ENCODE data around the gene NEURL1. TPM values are rescaled to one million over a fixed set of nuclear protein-coding genes. Genes with fewer than 3 reads are reported as not detected.

Gene NEURL1
- total and polyA plus RNA-seq, 10 of the 15 experiments (the other 5 are each of a cell fraction or from before 2014, with no cell fraction given) = 0.02 to 0.05 (median 0.05) TPM; not detected in 6

GRCh38 chr10:103519798-103520197 is 26.3 kb downstream of the NEURL1 start:
- WGBS (ENCODE audit: insufficient coverage, insufficient replicate concordance, low lambda C conversion rate, missing lambda C conversion rate) = 14% methylated on average over 4 of the region's 4 CpGs
- no peak for FAIRE-seq
- H2AFZ ChIP-seq (ENCODE audit: control insufficient read depth, low read depth, low read length) = no peak overlapping the region
- H3K79me2 ChIP-seq (ENCODE audit: control insufficient read depth, insufficient read depth, low read length) = no peaks in the 10 kb centered on the region
- H4K20me1 ChIP-seq (ENCODE audit: control insufficient read depth, insufficient read depth) = no peaks in the 10 kb centered on the region
- ChIA-PET CTCF (no interaction called here), SMC1A (ENCODE audit: uncharacterized antibody, unreplicated experiment) (no interaction called here), RAD21 (ENCODE audit: unreplicated experiment) (no interaction called here), POLR2A (no interaction called here)
- no peak overlapping the region for H3K4me3 ChIP-seq
- no peak for DNase-seq (ENCODE audit: low read depth, low spot score)
- peaks cover 6% of the 10 kb centered on the region for H3K4me1 ChIP-seq (ENCODE audit: control insufficient read depth, insufficient read depth, low read length)
- intact Hi-C loops (cut with micrococcal nuclease; ENCODE audit: unreplicated experiment) (no loop called here), in situ Hi-C loops (cut with MboI) (no loop called here)
- H3K9ac ChIP-seq (ENCODE audit: control insufficient read depth, insufficient read depth, low read length) = no peak overlapping the region
- ATAC-seq = no peak
- H3K9me3 ChIP-seq (replicated peaks; ENCODE audit: control insufficient read depth, insufficient read depth, low read length) = no peaks in the 10 kb centered on the region
- peaks cover 0 to 2% of the 10 kb centered on the region in 2 experiments; a peak in 1 of 4 replicates for H3K27me3 ChIP-seq (replicated peaks in 1 of 2; ENCODE audit: control insufficient read depth in 2 of 2, insufficient read depth in 2 of 2, low read length in 1 of 2)
- no peak overlapping the region for H3K4me2 ChIP-seq (ENCODE audit: control insufficient read depth, insufficient read depth)
- H3K27ac ChIP-seq (ENCODE audit: control insufficient read depth, insufficient read depth) = no peak overlapping the region
- no peaks in the 10 kb centered on the region for H3K36me3 ChIP-seq (ENCODE audit: control insufficient read depth in 2 of 2, insufficient read depth in 2 of 2, low read length in 1 of 2)
- BruUV-seq (replicated peaks) = no TSS peak
- TF ChIP-seq MLLT1 (IDR thresholded peaks at IDR 0.05) (no peak), IKZF2 (IDR thresholded peaks at IDR 0.05) (no peak), ZBED1 (IDR thresholded peaks at IDR 0.05; ENCODE audit: borderline replicate concordance) (no peak), BCL11A (IDR thresholded peaks at IDR 0.05; ENCODE audit: low read depth, low read length) (no peak), CUX1 (IDR thresholded peaks at IDR 0.05; ENCODE audit: insufficient replicate concordance, low read depth, low read length) (no peak), ZNF24 (IDR thresholded peaks at IDR 0.05) (no peak), PKNOX1 (IDR thresholded peaks at IDR 0.05) (no peak), IRF3 (IDR thresholded peaks at IDR 0.05) (no peak), NFYB (IDR thresholded peaks at IDR 0.05; ENCODE audit: insufficient read depth, low read depth, low read length) (no peak), REST (IDR thresholded peaks at IDR 0.05; ENCODE audit: low read depth, low read length) (no peak), TCF3 (IDR thresholded peaks at IDR 0.05; ENCODE audit: borderline replicate concordance, insufficient read depth, low read depth, low read length) (no peak), CEBPB (IDR thresholded peaks at IDR 0.05; ENCODE audit: borderline replicate concordance in 1 of 2, low read depth in 2 of 2, low read length in 2 of 2) (no peak)

Data from GM12878 (cell line).